A549 (cell line): ENCODE measurements around the gene FHAD1. TPM values are rescaled to one million over a fixed set of nuclear protein-coding genes. Genes with fewer than 3 reads are reported as not detected.

Experiments used
- ATAC-seq, 2 experiments: fragments of 200-7000 bp in 1 of 2; fragments of >200 bp in 1 of 2; cut with Nextera tagmentation in 1 of 2; cut with Tn5 transposase in 1 of 2; 3 replicates each; pipeline versions ENCODE4 v1.8.0 to v1.9.1; 2018 to 2020; ENCODE audit warnings: mild to moderate bottlenecking in 1 of 2, moderate library complexity in 1 of 2
- CTCF ChIA-PET: fragments of 300-600 bp; sonication (Branson Sonifier 250); formaldehyde crosslinking; extraction: SDS; loops from one replicate; lab custom pipeline; 2021; ENCODE audit warnings: antibody characterized with exemption, inconsistent platforms; lab: Yijun Ruan, JAX
- POLR2A ChIA-PET: fragments of 350-600 bp; formaldehyde crosslinking; extraction: SDS; loops from one replicate; lab custom pipeline; 2021; ENCODE audit warnings: antibody characterized with exemption, inconsistent platforms; lab: Yijun Ruan, JAX
- DNase-seq, 2 experiments: peaks; one replicate each; pipeline versions ENCODE4 v3.0.0 to v3.0.0-alpha.2; 2011 to 2016; ENCODE audit warnings: low read depth in 1 of 2, low spot score in 1 of 2
- FAIRE-seq: peaks from 2 replicates; lab custom pipeline; 2011; peaks lifted over from hg19 to GRCh38; lab: Jason Lieb, UNC
- H3K27ac ChIP-seq, 2 experiments: fragments of >200 bp; sonication (Bioruptor Twin); formaldehyde crosslinking; 3 replicates each; pipeline ENCODE4 v1.5.1; 2016 to 2017
- H3K4me1 ChIP-seq: fragments of >200 bp; sonication (Bioruptor Twin); formaldehyde crosslinking; 3 replicates; pipeline ENCODE4 v1.6.1; 2016
- H3K4me2 ChIP-seq: fragments of >200 bp; sonication (Bioruptor Twin); formaldehyde crosslinking; 3 replicates; pipeline ENCODE4 v1.6.1; 2016
- H3K4me3 ChIP-seq: fragments of >200 bp; sonication (Bioruptor Twin); formaldehyde crosslinking; 3 replicates; pipeline ENCODE4 v1.5.1; 2016
- H3K9me3 ChIP-seq: fragments of >200 bp; sonication (Bioruptor Twin); formaldehyde crosslinking; 3 replicates; pipeline ENCODE4 v1.6.1; 2016
- CBX2 ChIP-seq: fragments of 200-600 bp; sonication (generic); IDR thresholded peaks from 2 replicates; pipeline ENCODE4 v1.6.1; 2016; ENCODE audit warnings: low read depth, mild to moderate bottlenecking, borderline replicate concordance
- CHD2 ChIP-seq: fragments of 150-350 bp; IDR thresholded peaks from 2 replicates; pipeline ENCODE4 v1.6.1; 2014; ENCODE audit warnings: low read length; ENCODE audit not compliant: partially characterized antibody
- CHD4 ChIP-seq: fragments of 200-600 bp; sonication (generic); IDR thresholded peaks from 2 replicates; pipeline ENCODE4 v1.6.1; 2016; ENCODE audit warnings: antibody characterized with exemption, mild to moderate bottlenecking, borderline replicate concordance
- EHF ChIP-seq: fragments of 250-450 bp; sonication (Bioruptor Pico); IDR thresholded peaks from 2 replicates; pipeline ENCODE4 v1.5.0; 2020; ENCODE audit warnings: mild to moderate bottlenecking
- FOSB ChIP-seq: fragments of 250-450 bp; sonication (Bioruptor Pico); IDR thresholded peaks from 2 replicates; pipeline ENCODE4 v1.5.0; 2020; ENCODE audit warnings: mild to moderate bottlenecking, moderate library complexity
- FOSL2 ChIP-seq, 2 experiments: fragments of 450-650 bp in 1 of 2; fragments of >200 bp in 1 of 2; sonication (Bioruptor Twin) in 1 of 2; formaldehyde crosslinking; IDR thresholded peaks; 2 replicates each; pipeline versions ENCODE4 v1.5.0 to v1.6.1; 2016 to 2020; ENCODE audit warnings: mild to moderate bottlenecking in 1 of 2, moderate library complexity in 1 of 2
- GATA3 ChIP-seq: IDR thresholded peaks from 2 replicates; pipeline ENCODE4 v1.6.1; 2012; ENCODE audit warnings: borderline replicate concordance
- HDAC2 ChIP-seq: fragments of 200-600 bp; sonication (generic); IDR thresholded peaks from 2 replicates; pipeline ENCODE4 v1.6.1; 2016
- HEYL ChIP-seq: fragments of 250-450 bp; sonication (Bioruptor Pico); IDR thresholded peaks from 2 replicates; pipeline ENCODE4 v1.8.0; 2021; ENCODE audit warnings: mild to moderate bottlenecking, moderate library complexity
- KDM5A ChIP-seq: fragments of 200-600 bp; sonication (generic); IDR thresholded peaks from 2 replicates; pipeline ENCODE4 v1.6.1; 2016; ENCODE audit warnings: antibody characterized with exemption, mild to moderate bottlenecking
- MAFK ChIP-seq: fragments of 450-650 bp; IDR thresholded peaks from 2 replicates; pipeline ENCODE4 v1.6.1; 2014; ENCODE audit not compliant: partially characterized antibody
- NFE2L2 ChIP-seq: fragments of 150-350 bp; conservative IDR thresholded peaks from 2 replicates; pipeline ENCODE4 v1.6.1; 2014; ENCODE audit warnings: low read length
- PHF8 ChIP-seq: fragments of 200-600 bp; sonication (generic); IDR thresholded peaks from 2 replicates; pipeline ENCODE4 v1.6.1; 2016; ENCODE audit warnings: low read depth, mild to moderate bottlenecking, antibody characterized with exemption, moderate library complexity, borderline replicate concordance
- RCOR1 ChIP-seq: fragments of 150-350 bp; IDR thresholded peaks from 2 replicates; pipeline ENCODE4 v1.6.1; 2014; ENCODE audit warnings: antibody characterized with exemption, low read length, low read depth
- RFX5 ChIP-seq: fragments of 450-650 bp; IDR thresholded peaks from 2 replicates; pipeline ENCODE4 v1.7.1; 2014; ENCODE audit warnings: antibody characterized with exemption, mild to moderate bottlenecking, moderate library complexity
- RNF2 ChIP-seq: fragments of 200-600 bp; sonication (generic); IDR thresholded peaks from 2 replicates; pipeline ENCODE4 v1.6.1; 2016; ENCODE audit warnings: low read depth, mild to moderate bottlenecking, antibody characterized with exemption, moderate library complexity, borderline replicate concordance
- SMC3 ChIP-seq: fragments of >200 bp; sonication (Bioruptor Twin); formaldehyde crosslinking; IDR thresholded peaks from 3 replicates; pipeline ENCODE4 v1.6.1; 2018; ENCODE audit warnings: inconsistent platforms
- SREBF2 ChIP-seq: fragments of 450-650 bp; IDR thresholded peaks from 2 replicates; pipeline ENCODE4 v1.6.1; 2014; ENCODE audit warnings: mild to moderate bottlenecking, moderate library complexity
- TP53 ChIP-seq: fragments of 250-450 bp; sonication (Bioruptor Pico); IDR thresholded peaks from 2 replicates; pipeline ENCODE4 v1.5.0; 2021; ENCODE audit warnings: mild to moderate bottlenecking, moderate library complexity
- WGBS: methylation state at CpG from one replicate; pipeline ENCODE4 v1.1.6; 2017; ENCODE audit errors: missing lambda C conversion rate; 5-methylcytosine and 5-hydroxymethylcytosine counted together
- polyA plus RNA-seq, 4 experiments: library from polyadenylated mRNA; depleted of rRNA in 3 of 4; stranded (reverse); fragments of >200 nt; fragmentation: RNase III in 1 of 4; extraction: RNeasy Plus Mini Kit Qiagen cat#74134 plus additional on column Dnase treatment in 1 of 4; gene quantifications; 2 replicates in 3 of 4; 3 replicates in 1 of 4; pipeline ENCODE4 v1.2.3, GENCODE V29; 2011 to 2017
- TF ChIP-seq, protein P1 (sequence below): fragments of 250-450 bp; sonication (Bioruptor Pico); IDR thresholded peaks from 2 replicates; pipeline ENCODE4 v1.5.0; 2020; ENCODE audit warnings: low read depth, mild to moderate bottlenecking, moderate library complexity
- TF ChIP-seq, protein P2 (sequence below): fragments of >200 bp; sonication (Bioruptor Twin); formaldehyde crosslinking; IDR thresholded peaks from 2 replicates; pipeline ENCODE4 v1.6.1; 2016
- TF ChIP-seq, protein P3 (sequence below): fragments of 250-450 bp; sonication (Bioruptor Pico); IDR thresholded peaks from 2 replicates; pipeline ENCODE4 v1.5.0; 2021; ENCODE audit warnings: mild to moderate bottlenecking, moderate library complexity, borderline replicate concordance

Gene FHAD1
- polyA plus RNA-seq, 2 of the 4 experiments (the other 2 are of a cell fraction) = 0.31 to 0.32 TPM

DNA sequence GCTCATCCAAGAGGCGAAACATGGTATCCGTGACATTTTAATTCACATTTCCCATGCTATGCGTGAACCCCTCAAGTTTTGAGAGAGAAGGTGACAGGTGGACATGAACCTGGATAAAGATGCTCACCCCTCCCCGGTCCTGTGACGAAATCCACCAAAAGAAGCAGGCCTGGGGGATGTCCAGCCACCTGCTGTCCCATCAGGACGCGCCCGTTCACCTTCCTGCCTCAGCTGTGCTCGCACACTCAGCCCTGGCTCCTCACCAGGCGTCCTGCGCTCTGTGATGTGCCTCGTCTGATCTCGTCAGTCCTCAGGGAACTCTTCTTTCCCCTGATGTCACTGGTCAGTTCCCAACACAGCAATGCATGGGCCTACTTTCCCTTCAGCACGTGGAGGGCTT, 10.3 kb downstream of the FHAD1 start (continued):
- TF ChIP-seq RNF2 (no peak), MAFK (no peak), TP53 (CRISPR knock-in tag) (no peak)
- TF ChIP-seq, protein P1, sequence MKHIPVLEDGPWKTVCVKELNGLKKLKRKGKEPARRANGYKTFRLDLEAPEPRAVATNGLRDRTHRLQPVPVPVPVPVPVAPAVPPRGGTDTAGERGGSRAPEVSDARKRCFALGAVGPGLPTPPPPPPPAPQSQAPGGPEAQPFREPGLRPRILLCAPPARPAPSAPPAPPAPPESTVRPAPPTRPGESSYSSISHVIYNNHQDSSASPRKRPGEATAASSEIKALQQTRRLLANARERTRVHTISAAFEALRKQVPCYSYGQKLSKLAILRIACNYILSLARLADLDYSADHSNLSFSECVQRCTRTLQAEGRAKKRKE (CRISPR knock-in tag) = no peak

- CTCF ChIA-PET = interaction anchor here (0.7 to 1.2 kb wide), 2 partner anchors 14 to 130 kb away, joined by 3 read pairs; no protein-coding TSS in a partner anchor
- H3K9me3 ChIP-seq = no peaks in the 10 kb centered on the region
- no peak for FAIRE-seq
- peaks cover 13% of the 10 kb centered on the region for H3K4me1 ChIP-seq
- no peak for DNase-seq
- WGBS = 87% methylated on average over 13 of the region's 13 CpGs
- no peak for ATAC-seq
- H3K4me3 ChIP-seq = no peak overlapping the region
- TF ChIP-seq PHF8 (no peak), KDM5A (no peak), GATA3 (no peak), EHF (CRISPR knock-in tag) (no peak), HEYL (CRISPR knock-in tag) (no peak), TP53 (CRISPR knock-in tag) (no peak), RFX5 (no peak), CHD4 (no peak), FOSB (CRISPR knock-in tag) (no peak), RCOR1 (no peak), HDAC2 (no peak)
- TF ChIP-seq, protein P1 (CRISPR knock-in tag) = no peak
- TF ChIP-seq, protein P2, sequence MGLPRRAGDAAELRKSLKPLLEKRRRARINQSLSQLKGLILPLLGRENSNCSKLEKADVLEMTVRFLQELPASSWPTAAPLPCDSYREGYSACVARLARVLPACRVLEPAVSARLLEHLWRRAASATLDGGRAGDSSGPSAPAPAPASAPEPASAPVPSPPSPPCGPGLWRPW = no peak
- TF ChIP-seq, all 56 proteins: peak for 0
- no peak overlapping the region for H3K27ac ChIP-seq
- POLR2A ChIA-PET = no interaction called here
- no peak overlapping the region for H3K4me2 ChIP-seq
Measured at GRCh38 chr1:15258833-15259621, 12.0 kb downstream of the FHAD1 start.

DNA sequence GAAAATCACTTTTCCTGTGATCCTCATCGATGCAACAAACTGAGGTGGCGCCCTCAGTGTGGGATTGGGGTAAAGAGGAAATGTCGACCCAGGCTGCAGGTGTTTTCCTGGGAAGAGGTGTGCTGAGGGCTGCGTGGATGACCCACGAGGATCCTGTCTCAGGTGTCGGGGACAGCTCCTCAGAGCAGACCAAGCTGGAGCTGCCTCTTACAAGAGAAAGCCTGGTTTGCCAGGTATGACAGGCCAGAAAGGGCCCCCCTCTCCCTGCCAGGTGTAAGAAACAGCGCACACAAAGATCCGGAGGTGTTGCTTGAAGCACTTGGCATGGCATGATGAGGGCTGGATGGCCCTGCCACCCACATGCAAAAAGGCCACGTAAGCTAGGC, 12.6 kb downstream of the FHAD1 start:
- no peak for FAIRE-seq
- CTCF ChIA-PET = interaction anchor here (0.7 to 1.2 kb wide), 2 partner anchors 45 to 131 kb away, joined by 3 read pairs; no protein-coding TSS in a partner anchor
- TF ChIP-seq, protein P3, sequence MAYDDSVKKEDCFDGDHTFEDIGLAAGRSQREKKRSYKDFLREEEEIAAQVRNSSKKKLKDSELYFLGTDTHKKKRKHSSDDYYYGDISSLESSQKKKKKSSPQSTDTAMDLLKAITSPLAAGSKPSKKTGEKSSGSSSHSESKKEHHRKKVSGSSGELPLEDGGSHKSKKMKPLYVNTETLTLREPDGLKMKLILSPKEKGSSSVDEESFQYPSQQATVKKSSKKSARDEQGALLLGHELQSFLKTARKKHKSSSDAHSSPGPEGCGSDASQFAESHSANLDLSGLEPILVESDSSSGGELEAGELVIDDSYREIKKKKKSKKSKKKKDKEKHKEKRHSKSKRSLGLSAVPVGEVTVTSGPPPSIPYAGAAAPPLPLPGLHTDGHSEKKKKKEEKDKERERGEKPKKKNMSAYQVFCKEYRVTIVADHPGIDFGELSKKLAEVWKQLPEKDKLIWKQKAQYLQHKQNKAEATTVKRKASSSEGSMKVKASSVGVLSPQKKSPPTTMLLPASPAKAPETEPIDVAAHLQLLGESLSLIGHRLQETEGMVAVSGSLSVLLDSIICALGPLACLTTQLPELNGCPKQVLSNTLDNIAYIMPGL (CRISPR knock-in tag) = no peak
- TF ChIP-seq CHD4 (no peak), NFE2L2 (no peak), TP53 (CRISPR knock-in tag) (no peak), FOSL2 (IDR thresholded peaks at IDR 0.05) (no peak), FOSL2 (CRISPR knock-in tag; IDR thresholded peaks at IDR 0.05) (no peak), CHD2 (no peak), HDAC2 (no peak), CBX2 (no peak), SMC3 (no peak), KDM5A (no peak), SREBF2 (no peak)
- TF ChIP-seq, protein P2 = no peak
- peaks cover 13% of the 10 kb centered on the region for H3K4me1 ChIP-seq
- H3K4me2 ChIP-seq = no peak overlapping the region
- POLR2A ChIA-PET = no interaction called here
- H3K9me3 ChIP-seq = no peaks in the 10 kb centered on the region
- no peak overlapping the region for H3K27ac ChIP-seq
- H3K4me3 ChIP-seq = no peak overlapping the region
- no peak for ATAC-seq
- 93% methylated on average over 9 of the region's 9 CpGs for WGBS
- DNase-seq = no peak
